Esophagus squamous epithelium (tissue), 5 donors: Measurements from ENCODE around the gene PHACTR2. TPM values are rescaled to one million over a fixed set of nuclear protein-coding genes. Genes with fewer than 3 reads are reported as not detected.

ENCODE experiments used
- DNase-seq: peaks from one replicate; lab custom pipeline; 2025; lab: John Stamatoyannopoulos, UW
- H3K27ac ChIP-seq, 4 donors: fragments of 200-600 bp; sonication (generic); one replicate each; pipeline ENCODE4 v1.5.1; 2016 to 2019; ENCODE audit warnings: mild to moderate bottlenecking in 1 of 4
- H3K27me3 ChIP-seq, 4 donors: fragments of 200-600 bp; sonication (generic); 1 replicate in 3 of 4; 2 replicates in 1 of 4; pipeline versions ENCODE4 v1.5.1 to v1.6.0; 2017 to 2021; ENCODE audit warnings: antibody characterized with exemption in 1 of 4
- H3K36me3 ChIP-seq, 3 donors: fragments of 200-600 bp; sonication (generic); one replicate each; pipeline ENCODE4 v1.5.1; 2016 to 2019
- H3K4me1 ChIP-seq, 3 donors: fragments of 200-600 bp; sonication (generic); one replicate each; pipeline ENCODE4 v1.5.1; 2017 to 2019
- H3K4me3 ChIP-seq, 4 donors: fragments of 200-600 bp; sonication (generic); 1 replicate in 3 of 4; 2 replicates in 1 of 4; pipeline ENCODE4 v1.5.1; 2016 to 2019; ENCODE audit warnings: mild to moderate bottlenecking in 2 of 4, moderate library complexity in 1 of 4
- H3K9me3 ChIP-seq, 3 donors: fragments of 200-600 bp; sonication (generic); one replicate each; pipeline ENCODE4 v1.5.1; 2016 to 2019
- POLR2A ChIP-seq, 4 donors: fragments of 450-650 bp; IDR thresholded peaks; one replicate each; pipeline ENCODE4 v1.6.1; 2017; ENCODE audit warnings: antibody characterized with exemption in 4 of 4, mild to moderate bottlenecking in 4 of 4, moderate library complexity in 3 of 4
- WGBS, 2 donors: methylation state at CpG; one replicate each; pipeline ENCODE4 v1.1.5; 2018; 5-methylcytosine and 5-hydroxymethylcytosine counted together
- intact Hi-C: fragments of 100-400 bp; cut with DNase I; formaldehyde crosslinking; loops from one replicate; pipeline ENCODE4 v1.15.0; 2022
- total RNA-seq, 4 donors: library from RNA; depleted of rRNA; stranded (reverse); fragments of >200 nt; gene quantifications; one replicate each; pipeline ENCODE4 v1.1.0, GENCODE V29; 2016
- TF ChIP-seq, protein P1 (sequence below), 6 experiments: fragments of 450-650 bp in 4 of 6; fragments of 200-600 bp in 2 of 6; sonication (generic) in 2 of 6; IDR thresholded peaks; one replicate each; pipeline ENCODE4 v1.5.1; 2016 to 2019; ENCODE audit warnings: antibody characterized with exemption in 6 of 6, mild to moderate bottlenecking in 4 of 6, moderate library complexity in 4 of 6
- donor health status: DM: yes; HTN: yes; CAD: no.

The PHACTR2 gene
- total RNA-seq, 4 donors from 2014 or later: 25.1 to 76.9 (median 45.1) TPM

DNA sequence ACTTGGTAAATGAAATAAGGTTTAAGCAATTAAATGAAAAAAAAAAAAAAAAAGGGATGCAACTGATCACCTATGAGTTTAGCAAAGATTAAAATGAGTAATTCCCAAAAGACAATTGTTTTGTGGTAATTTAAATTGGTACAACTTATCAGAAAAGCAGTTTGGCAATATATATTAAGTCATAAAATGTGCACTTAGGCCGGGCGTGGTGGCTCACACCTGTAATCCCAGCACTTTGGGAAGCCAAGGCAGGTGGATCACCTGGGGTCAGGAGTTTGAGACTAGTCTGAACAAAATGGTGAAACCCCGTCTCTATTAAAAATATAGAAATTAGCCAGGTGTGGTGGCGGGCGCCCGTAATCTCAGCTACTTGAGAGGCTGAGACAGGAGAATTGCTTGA, 7.9 kb downstream of the PHACTR2 start:
- no peak for TF ChIP-seq POLR2A (IDR thresholded peaks at IDR 0.05)
- TF ChIP-seq, protein P1, sequence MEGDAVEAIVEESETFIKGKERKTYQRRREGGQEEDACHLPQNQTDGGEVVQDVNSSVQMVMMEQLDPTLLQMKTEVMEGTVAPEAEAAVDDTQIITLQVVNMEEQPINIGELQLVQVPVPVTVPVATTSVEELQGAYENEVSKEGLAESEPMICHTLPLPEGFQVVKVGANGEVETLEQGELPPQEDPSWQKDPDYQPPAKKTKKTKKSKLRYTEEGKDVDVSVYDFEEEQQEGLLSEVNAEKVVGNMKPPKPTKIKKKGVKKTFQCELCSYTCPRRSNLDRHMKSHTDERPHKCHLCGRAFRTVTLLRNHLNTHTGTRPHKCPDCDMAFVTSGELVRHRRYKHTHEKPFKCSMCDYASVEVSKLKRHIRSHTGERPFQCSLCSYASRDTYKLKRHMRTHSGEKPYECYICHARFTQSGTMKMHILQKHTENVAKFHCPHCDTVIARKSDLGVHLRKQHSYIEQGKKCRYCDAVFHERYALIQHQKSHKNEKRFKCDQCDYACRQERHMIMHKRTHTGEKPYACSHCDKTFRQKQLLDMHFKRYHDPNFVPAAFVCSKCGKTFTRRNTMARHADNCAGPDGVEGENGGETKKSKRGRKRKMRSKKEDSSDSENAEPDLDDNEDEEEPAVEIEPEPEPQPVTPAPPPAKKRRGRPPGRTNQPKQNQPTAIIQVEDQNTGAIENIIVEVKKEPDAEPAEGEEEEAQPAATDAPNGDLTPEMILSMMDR (IDR thresholded peaks at IDR 0.05): no peak
- Histone ChIP-seq H3K4me1 (peaks cover 0 to 56% (median 16%) of the 10 kb centered on the region in 3 donors), H3K27ac (no peak overlapping the region), H3K4me3 (no peak overlapping the region), H3K9me3 (peaks cover 0 to 4% (median 0%) of the 10 kb centered on the region in 3 donors), H3K36me3 (no peaks in the 10 kb centered on the region), H3K27me3 (no peaks in the 10 kb centered on the region)
- DNase-seq: no peak
- WGBS, 2 donors: 86 to 98% methylated on average over 6 of the region's 6 CpGs
- intact Hi-C loops: no loop called here

DNA sequence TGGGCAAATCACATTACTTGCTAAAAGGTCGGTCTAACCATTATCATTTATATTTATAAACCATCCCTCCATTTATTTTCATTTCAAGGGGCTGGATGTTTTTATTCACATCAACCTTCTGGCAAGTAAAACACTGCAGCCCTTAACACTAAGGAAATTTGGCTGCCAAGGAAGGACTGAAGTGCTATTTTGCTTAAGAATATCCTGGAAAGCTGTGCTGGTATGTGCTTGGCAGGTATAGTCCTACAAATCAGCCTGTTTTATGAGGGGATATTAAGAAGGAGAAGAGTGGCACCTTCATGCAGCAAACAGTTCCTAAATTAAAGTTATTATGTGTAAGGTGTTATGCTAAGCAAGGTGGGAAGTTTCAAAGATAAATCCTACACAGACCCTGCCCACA, 9.8 kb downstream of the PHACTR2 start:
- DNase-seq: no peak
- WGBS, 2 donors: 41 to 77% methylated on average over 1 of the region's 1 CpG
- H3K9me3 ChIP-seq: peaks cover 0 to 4% (median 0%) of the 10 kb centered on the region in 3 donors
- H3K4me3 ChIP-seq: peak overlapping the region in 1 of 4 donors; percentile 13
- peaks cover 0 to 58% (median 16%) of the 10 kb centered on the region in 3 donors for H3K4me1 ChIP-seq
- intact Hi-C loops: no loop called here
- TF ChIP-seq POLR2A (IDR thresholded peaks at IDR 0.05): no peak
- TF ChIP-seq, protein P1 (IDR thresholded peaks at IDR 0.05): no peak
- no peaks in the 10 kb centered on the region for H3K27me3 ChIP-seq
- H3K27ac ChIP-seq: peak overlapping the region in 3 of 4 donors; percentile 64 to 73 (median 66)
- no peaks in the 10 kb centered on the region for H3K36me3 ChIP-seq

GRCh38 chr6:143688681-143689080, 10.9 kb downstream of the PHACTR2 start:
- TF ChIP-seq, protein P1 (IDR thresholded peaks at IDR 0.05): no peak
- TF ChIP-seq POLR2A (IDR thresholded peaks at IDR 0.05): no peak
- DNase-seq: no peak
- Histone ChIP-seq H3K27me3 (no peaks in the 10 kb centered on the region), H3K36me3 (no peaks in the 10 kb centered on the region), H3K4me3 (no peak overlapping the region), H3K27ac (no peak overlapping the region), H3K9me3 (no peaks in the 10 kb centered on the region), H3K4me1 (peaks cover 0 to 57% (median 16%) of the 10 kb centered on the region in 3 donors)
- intact Hi-C loops: no loop called here
- WGBS, 2 donors: 73 to 79% methylated on average over 4 of the region's 4 CpGs

DNA sequence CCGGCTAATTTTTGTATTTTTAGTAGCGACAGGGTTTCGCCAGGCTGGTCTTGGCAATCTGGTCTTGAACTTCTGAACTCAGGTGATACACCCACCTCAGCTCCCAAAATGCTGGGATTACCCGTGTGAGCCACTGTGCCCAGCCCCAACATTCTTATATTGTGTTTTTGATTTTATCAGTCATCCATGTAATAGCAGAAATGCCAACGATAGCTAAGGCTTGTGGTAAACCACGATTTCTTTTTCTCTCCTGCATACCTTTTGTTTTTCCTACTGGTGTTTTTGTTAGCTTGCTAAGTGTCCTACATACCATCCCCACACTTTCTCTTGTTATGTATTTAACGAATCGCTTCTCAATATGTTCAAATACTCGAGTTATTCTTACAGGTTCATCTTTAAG, 12.1 kb downstream of the PHACTR2 start:
- H3K27ac ChIP-seq: peak overlapping the region in 2 of 4 donors; percentile 12 to 44
- no peaks in the 10 kb centered on the region for H3K36me3 ChIP-seq
- no peaks in the 10 kb centered on the region for H3K27me3 ChIP-seq
- intact Hi-C loops: no loop called here
- no peak overlapping the region for H3K4me3 ChIP-seq
- DNase-seq: no peak
- no peak for TF ChIP-seq POLR2A (IDR thresholded peaks at IDR 0.05)
- TF ChIP-seq, protein P1 (IDR thresholded peaks at IDR 0.05): no peak
- H3K9me3 ChIP-seq: no peaks in the 10 kb centered on the region
- peaks cover 0 to 63% (median 25%) of the 10 kb centered on the region in 3 donors for H3K4me1 ChIP-seq
- 62 to 65% methylated on average over 9 of the region's 9 CpGs for WGBS, 2 donors

- DNase-seq: no peak
- Histone ChIP-seq H3K27ac (peak overlapping the region in 1 of 4 donors; percentile 44), H3K4me3 (no peak overlapping the region)
Observed at GRCh38 chr6:143691155-143691554, 13.4 kb downstream of the PHACTR2 start.

More at GRCh38 chr6:143691155-143691554, 13.4 kb downstream of the PHACTR2 start:
- H3K27me3 ChIP-seq: no peaks in the 10 kb centered on the region
- no peaks in the 10 kb centered on the region for H3K9me3 ChIP-seq
- WGBS, 2 donors: 69 to 81% methylated on average over 1 of the region's 1 CpG
- intact Hi-C loops: no loop called here
- TF ChIP-seq POLR2A (IDR thresholded peaks at IDR 0.05): no peak
- TF ChIP-seq, protein P1 (IDR thresholded peaks at IDR 0.05): no peak
- H3K4me1 ChIP-seq: peaks cover 0 to 76% (median 32%) of the 10 kb centered on the region in 3 donors
- no peaks in the 10 kb centered on the region for H3K36me3 ChIP-seq
